ENCODE data around the gene CSNK1A1. TPM values are rescaled to one million over a fixed set of nuclear protein-coding genes. Genes with fewer than 3 reads are reported as not detected.
"Not testable (repeated sequence)": the region's sequence is repeated elsewhere in the genome, so short reads cannot be mapped to it uniquely, and the experiment has no call there.

The CSNK1A1 gene
- total RNA-seq, 1 donor from 2014 or later, result 180 TPM

GRCh38 chr5:149445739-149446369 is 105.4 kb downstream of the CSNK1A1 start:
- no peaks in the 10 kb centered on the region for H3K9me3 ChIP-seq (replicated peaks)
- H3K36me3 ChIP-seq, result no peaks in the 10 kb centered on the region
- TF ChIP-seq CTCF (IDR thresholded peaks at IDR 0.05; ENCODE audit: borderline replicate concordance), result no peak
- H3K4me3 ChIP-seq, result no peak overlapping the region
- peak overlapping the region; percentile 91 for H3K27ac ChIP-seq (replicated peaks)
- intact Hi-C loops (cut with micrococcal nuclease), result no loop called here
- no peaks in the 10 kb centered on the region for H3K27me3 ChIP-seq (ENCODE audit: low read depth)
- no peak for DNase-seq
- peaks cover 74% of the 10 kb centered on the region for H3K4me1 ChIP-seq

GRCh38 chr5:149445343-149445738 is 105.9 kb downstream of the CSNK1A1 start:
- TF ChIP-seq CTCF (IDR thresholded peaks at IDR 0.05; ENCODE audit: borderline replicate concordance), result no peak
- intact Hi-C loops (cut with micrococcal nuclease), result no loop called here
- Histone ChIP-seq H3K36me3 (no peaks in the 10 kb centered on the region), H3K4me3 (no peak overlapping the region), H3K4me1 (peaks cover 69% of the 10 kb centered on the region), H3K27ac (replicated peaks) (peak overlapping the region; percentile 91), H3K27me3 (ENCODE audit: low read depth) (no peaks in the 10 kb centered on the region), H3K9me3 (replicated peaks) (no peaks in the 10 kb centered on the region)
- DNase-seq, result no peak

GRCh38 chr5:149444430-149444829 is 106.8 kb downstream of the CSNK1A1 start:
- H3K4me3 ChIP-seq; DNase-seq; H3K36me3 ChIP-seq; H3K27me3 ChIP-seq (ENCODE audit: low read depth); H3K9me3 ChIP-seq (replicated peaks): not testable (repeated sequence)
- Histone ChIP-seq H3K27ac (replicated peaks) (peak overlapping the region; percentile 91), H3K4me1 (peaks cover 69% of the 10 kb centered on the region)
- intact Hi-C loops (cut with micrococcal nuclease), result loop anchor here (5.0 kb wide), 1 partner anchor 108 kb away; the partner anchor contains the start of gene CSNK1A1

- no peaks in the 10 kb centered on the region for H3K27me3 ChIP-seq (ENCODE audit: low read depth)
- H3K36me3 ChIP-seq, result no peaks in the 10 kb centered on the region
- peaks cover 57% of the 10 kb centered on the region for H3K4me1 ChIP-seq
- no peaks in the 10 kb centered on the region for H3K9me3 ChIP-seq (replicated peaks)
- TF ChIP-seq CTCF (IDR thresholded peaks at IDR 0.05; ENCODE audit: borderline replicate concordance), result no peak
- H3K4me3 ChIP-seq, result no peak overlapping the region
- DNase-seq, result no peak
- intact Hi-C loops (cut with micrococcal nuclease), result loop anchor here (5.0 kb wide), 1 partner anchor 109 kb away; the partner anchor contains the start of gene CSNK1A1
- peak overlapping the region; percentile 91 for H3K27ac ChIP-seq (replicated peaks)
These were observed 108.0 kb downstream of the CSNK1A1 start for GRCh38 chr5:149443210-149443609.

GRCh38 chr5:149442563-149443182 is 108.6 kb downstream of the CSNK1A1 start:
- H3K4me3 ChIP-seq, result no peak overlapping the region
- TF ChIP-seq CTCF (IDR thresholded peaks at IDR 0.05; ENCODE audit: borderline replicate concordance), result peak; percentile 91
- intact Hi-C loops (cut with micrococcal nuclease), result loop anchor here (5.0 kb wide), 1 partner anchor 110 kb away; the partner anchor contains the start of gene CSNK1A1
- H3K4me1 ChIP-seq, result peaks cover 52% of the 10 kb centered on the region
- peak overlapping the region; percentile 91 for H3K27ac ChIP-seq (replicated peaks)
- no peaks in the 10 kb centered on the region for H3K9me3 ChIP-seq (replicated peaks)
- peak; percentile 85 for DNase-seq
- no peaks in the 10 kb centered on the region for H3K36me3 ChIP-seq
- no peaks in the 10 kb centered on the region for H3K27me3 ChIP-seq (ENCODE audit: low read depth)

Other genes with a start within 250 kb of the CSNK1A1 start
- 7.6 TPM for gene GRPEL2, start 205.9 kb downstream of the CSNK1A1 start, total RNA-seq
- 3.2 TPM for gene PCYOX1L, start 193.4 kb downstream of the CSNK1A1 start, total RNA-seq
- not detected for gene IL17B, start 172.1 kb downstream of the CSNK1A1 start, total RNA-seq
- gene ARHGEF37, start 30.1 kb upstream of the CSNK1A1 start, total RNA-seq, result 22.8 TPM
- 28.4 TPM for gene PPARGC1B, start 178.9 kb upstream of the CSNK1A1 start, total RNA-seq